Activated CD8-positive, alpha-beta T cell treated with anti-CD3 and anti-CD28 coated beads, Interleukin-2, amount 10 ng/mL, durations not matched to agents 7 days and 5 days (primary cell): Measurements from ENCODE around the gene MDM2. TPM values are rescaled to one million over a fixed set of nuclear protein-coding genes. Genes with fewer than 3 reads are reported as not detected.
"Not testable (repeated sequence)": the region's sequence is repeated elsewhere in the genome, so short reads cannot be mapped to it uniquely, and the experiment has no call there.

Experiments
- ATAC-seq: fragments of 150-1000 bp; cut with Tn5 transposase; one replicate; pipeline ENCODE4 v1.10.0; 2021; ENCODE audit warnings: moderate library complexity
- CTCF ChIA-PET: fragments of 350-600 bp; sonication (Branson Sonifier 250); formaldehyde crosslinking; loops from one replicate; lab custom pipeline; 2021; ENCODE audit warnings: antibody characterized with exemption; lab: Charles Lee
- POLR2A ChIA-PET: fragments of 350-600 bp; sonication (Branson Sonifier 250); formaldehyde crosslinking; loops from one replicate; lab custom pipeline; 2021; ENCODE audit warnings: antibody characterized with exemption; lab: Charles Lee
- DNase-seq: peaks from one replicate; pipeline ENCODE4 v3.0.0-alpha.2; 2020
- H3K27ac Mint-ChIP-seq: one replicate; pipeline ENCODE4 v1.8.0; 2021; ENCODE audit warnings: mild to moderate bottlenecking, mixed read lengths
- H3K27me3 Mint-ChIP-seq: one replicate; pipeline ENCODE4 v1.8.0; 2021; ENCODE audit warnings: low read depth, mixed read lengths
- H3K36me3 Mint-ChIP-seq: one replicate; pipeline ENCODE4 v1.8.0; 2021; ENCODE audit warnings: low read depth, mixed read lengths
- H3K4me1 Mint-ChIP-seq: one replicate; pipeline ENCODE4 v1.8.0; 2021; ENCODE audit warnings: low read depth, mixed read lengths
- H3K4me3 Mint-ChIP-seq: one replicate; pipeline ENCODE4 v1.8.0; 2021; ENCODE audit warnings: mild to moderate bottlenecking, mixed read lengths
- H3K9me3 Mint-ChIP-seq: one replicate; pipeline ENCODE4 v1.8.0; 2022; ENCODE audit warnings: mixed read lengths; ENCODE audit not compliant: insufficient read depth
- total RNA-seq, 2 experiments: library from RNA; stranded (reverse); gene quantifications; one replicate each; pipeline ENCODE4 v1.2.3, GENCODE V29; 2021

MDM2 gene
- total RNA-seq, 2 experiments from 2014 or later = 213 to 234 TPM

- DNase-seq, H3K27ac Mint-ChIP-seq, H3K9me3 Mint-ChIP-seq, H3K27me3 Mint-ChIP-seq, ATAC-seq, H3K4me3 Mint-ChIP-seq: not testable (repeated sequence)
- ChIA-PET POLR2A (interaction anchor here (1.3 to 2.0 kb wide), 2 partner anchors 8 to 11 kb away, joined by 3 to 15 read pairs; partner anchors contain the start of gene MDM2), CTCF (interaction anchor here (8.8 kb wide), 1 partner anchor 11 kb away, joined by 76 read pairs; no protein-coding TSS in a partner anchor)
- H3K4me1 Mint-ChIP-seq = peaks cover 39% of the 10 kb centered on the region
- H3K36me3 Mint-ChIP-seq = peaks cover 67% of the 10 kb centered on the region
Observed at GRCh38 chr12:68819481-68819880, 11.5 kb downstream of the MDM2 start.

GRCh38 chr12:68821357-68822188 is 13.6 kb downstream of the MDM2 start:
- Mint-ChIP-seq H3K4me3 (no peak overlapping the region), H3K27ac (peak overlapping the region; percentile 58), H3K36me3 (peaks cover 69% of the 10 kb centered on the region), H3K27me3 (no peaks in the 10 kb centered on the region), H3K9me3 (no peaks in the 10 kb centered on the region), H3K4me1 (peaks cover 30% of the 10 kb centered on the region)
- ChIA-PET CTCF (interaction anchor here (1.3 to 8.8 kb wide), 3 partner anchors 9 to 13 kb away, joined by 4 to 76 read pairs (median 12); partner anchors contain the start of gene MDM2), POLR2A (interaction anchor here (0.7 to 1.2 kb wide), 4 partner anchors 9 to 75 kb away, joined by 3 to 5 read pairs (median 4); no protein-coding TSS in a partner anchor)
- ATAC-seq (peak; percentile 28), DNase-seq (no peak)

DNA sequence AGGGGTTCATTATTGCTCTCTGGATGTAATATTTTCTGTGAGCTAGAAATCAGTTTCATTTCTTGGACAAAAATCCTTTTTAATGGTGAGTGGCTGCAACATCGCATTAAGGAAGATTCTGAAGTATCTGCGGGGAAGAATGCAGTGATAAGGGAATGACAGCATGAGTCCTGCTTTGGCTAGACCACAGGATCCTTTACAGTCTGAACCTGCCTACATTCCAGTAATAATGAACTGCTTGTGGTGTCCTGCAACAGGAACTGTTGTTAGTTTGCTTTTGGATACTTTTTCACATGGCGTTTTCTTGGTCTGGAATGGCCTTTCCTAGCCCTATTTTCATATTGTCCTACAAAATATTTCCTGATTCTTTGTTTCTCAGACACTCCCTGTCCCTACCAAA is 15.7 kb downstream of the MDM2 start:
- ATAC-seq = no peak
- H3K27ac Mint-ChIP-seq = no peak overlapping the region
- H3K36me3 Mint-ChIP-seq = peaks cover 73% of the 10 kb centered on the region
- peaks cover 25% of the 10 kb centered on the region for H3K4me1 Mint-ChIP-seq
- H3K4me3 Mint-ChIP-seq = no peak overlapping the region
- H3K27me3 Mint-ChIP-seq = no peaks in the 10 kb centered on the region
- ChIA-PET CTCF (interaction anchor here (0.7 kb wide), 1 partner anchor 13 kb away, joined by 3 read pairs; no protein-coding TSS in a partner anchor), POLR2A (interaction anchor here (0.6 kb wide), 2 partner anchors 16 to 440 kb away, joined by 3 read pairs; no protein-coding TSS in a partner anchor)
- no peaks in the 10 kb centered on the region for H3K9me3 Mint-ChIP-seq
- no peak for DNase-seq

DNA sequence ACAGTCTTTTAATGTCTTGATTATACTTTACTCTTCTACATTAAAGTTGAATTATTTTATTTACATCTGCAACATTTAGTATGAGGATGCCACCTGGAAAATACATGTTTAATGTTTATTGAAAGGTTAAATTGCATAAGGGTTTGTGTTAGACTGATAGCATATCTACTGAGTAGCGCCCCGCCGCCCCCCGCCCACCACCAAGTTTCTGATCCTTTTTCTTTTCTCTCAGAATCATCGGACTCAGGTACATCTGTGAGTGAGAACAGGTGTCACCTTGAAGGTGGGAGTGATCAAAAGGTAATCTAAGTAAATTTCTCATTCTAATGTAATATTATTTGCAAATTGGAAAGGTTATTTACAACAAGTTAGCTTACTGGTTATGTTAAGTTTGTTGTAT is 16.2 kb downstream of the MDM2 start:
- CTCF ChIA-PET = interaction anchor here (0.7 kb wide), 1 partner anchor 13 kb away, joined by 3 read pairs; no protein-coding TSS in a partner anchor
- H3K27me3 Mint-ChIP-seq = no peaks in the 10 kb centered on the region
- H3K4me1 Mint-ChIP-seq = peaks cover 22% of the 10 kb centered on the region
- peaks cover 72% of the 10 kb centered on the region for H3K36me3 Mint-ChIP-seq
- DNase-seq = no peak
- H3K27ac Mint-ChIP-seq = no peak overlapping the region
- H3K9me3 Mint-ChIP-seq = no peaks in the 10 kb centered on the region
- ATAC-seq = no peak
- H3K4me3 Mint-ChIP-seq = no peak overlapping the region
- POLR2A ChIA-PET = no interaction called here

DNA sequence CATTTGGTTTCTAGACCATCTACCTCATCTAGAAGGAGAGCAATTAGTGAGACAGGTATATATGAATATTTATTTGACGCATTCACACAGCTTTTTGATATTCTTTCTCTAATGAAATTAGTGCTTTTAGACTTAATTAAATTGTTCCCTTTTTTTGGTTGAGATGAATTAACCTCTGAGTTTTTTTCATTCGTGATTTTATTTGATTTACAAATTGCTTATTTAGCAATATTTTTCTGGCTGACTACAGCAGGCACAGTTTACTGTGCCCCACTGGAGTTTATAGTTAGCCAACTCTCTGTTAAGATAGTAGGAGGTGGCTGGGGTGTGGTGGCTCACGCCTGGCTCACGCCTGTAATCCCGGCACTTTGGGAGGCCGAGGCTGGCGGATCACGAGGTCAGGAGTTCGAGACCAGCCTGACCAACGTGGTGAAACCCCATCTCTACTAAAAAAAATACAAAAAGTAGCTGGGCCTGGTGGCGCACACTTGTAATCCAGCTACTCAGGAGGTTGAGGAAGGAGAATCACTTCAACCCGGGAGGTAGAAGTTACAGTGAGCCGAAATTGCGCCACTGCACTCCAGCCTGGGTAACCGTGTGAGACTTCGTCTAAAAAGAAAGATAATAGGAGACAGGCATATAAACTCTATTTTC is 16.7 kb downstream of the MDM2 start:
- peaks cover 20% of the 10 kb centered on the region for H3K4me1 Mint-ChIP-seq
- no peaks in the 10 kb centered on the region for H3K9me3 Mint-ChIP-seq
- H3K27ac Mint-ChIP-seq = no peak overlapping the region
- no peak overlapping the region for H3K4me3 Mint-ChIP-seq
- peaks cover 71% of the 10 kb centered on the region for H3K36me3 Mint-ChIP-seq
- POLR2A ChIA-PET = no interaction called here
- H3K27me3 Mint-ChIP-seq = no peaks in the 10 kb centered on the region
- ATAC-seq = no peak
- CTCF ChIA-PET = interaction anchor here (0.7 kb wide), 1 partner anchor 12 kb away, joined by 3 read pairs; no protein-coding TSS in a partner anchor
- DNase-seq = no peak

DNA sequence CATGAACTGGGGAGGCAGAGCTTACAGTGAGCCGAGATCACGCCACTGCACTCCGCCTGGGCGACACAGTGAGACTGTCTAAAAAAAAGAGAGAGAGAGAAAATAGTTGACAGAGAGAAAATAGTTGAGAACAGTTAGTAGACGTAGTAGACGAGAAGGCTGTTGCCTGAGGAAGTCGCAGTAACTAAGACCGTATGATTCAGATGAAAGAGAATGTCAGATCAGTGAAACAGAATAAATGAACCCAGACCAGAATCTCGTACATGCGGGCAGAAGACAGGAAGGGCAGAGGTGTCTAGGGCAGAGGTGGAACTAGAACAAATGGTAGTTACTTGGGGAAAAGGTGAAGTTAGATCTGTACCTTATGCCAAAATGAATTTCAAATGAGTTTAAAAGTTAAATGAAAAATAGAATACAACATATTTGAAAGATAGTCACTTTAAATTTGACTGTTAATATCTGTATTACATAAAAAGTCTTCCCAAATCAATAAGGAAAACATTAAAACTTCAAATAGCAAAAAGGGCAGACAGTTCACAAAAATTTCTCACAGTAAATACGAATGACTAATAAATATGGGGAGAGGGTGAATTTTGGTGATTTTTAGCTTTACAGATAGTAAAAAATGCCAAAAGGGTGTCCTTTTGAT is 17.7 kb downstream of the MDM2 start:
- Mint-ChIP-seq H3K27ac (no peak overlapping the region), H3K9me3 (no peaks in the 10 kb centered on the region), H3K27me3 (no peaks in the 10 kb centered on the region), H3K4me1 (peaks cover 22% of the 10 kb centered on the region), H3K36me3 (peaks cover 68% of the 10 kb centered on the region), H3K4me3 (no peak overlapping the region)
- DNase-seq (no peak), ATAC-seq (no peak)
- ChIA-PET POLR2A (no interaction called here), CTCF (no interaction called here)

- Mint-ChIP-seq H3K27me3 (no peaks in the 10 kb centered on the region), H3K36me3 (peaks cover 65% of the 10 kb centered on the region), H3K4me3 (no peak overlapping the region), H3K9me3 (no peaks in the 10 kb centered on the region), H3K4me1 (peaks cover 15% of the 10 kb centered on the region), H3K27ac (no peak overlapping the region)
- ChIA-PET CTCF (interaction anchor here (0.7 to 1.7 kb wide), 2 partner anchors 15 to 20 kb away, joined by 3 to 5 read pairs; partner anchors contain the start of gene MDM2), POLR2A (interaction anchor here (0.6 to 1.0 kb wide), 6 partner anchors 9 to 757 kb away, joined by 3 to 5 read pairs (median 3); partner anchors contain the start of genes CCT2 and MDM2)
- DNase-seq = no peak
- no peak for ATAC-seq
Observed at GRCh38 chr12:68827895-68828671, 20.1 kb downstream of the MDM2 start.

GRCh38 chr12:68828672-68829068 is 20.7 kb downstream of the MDM2 start:
- H3K27me3 Mint-ChIP-seq = no peaks in the 10 kb centered on the region
- peaks cover 10% of the 10 kb centered on the region for H3K4me1 Mint-ChIP-seq
- peaks cover 62% of the 10 kb centered on the region for H3K36me3 Mint-ChIP-seq
- H3K27ac Mint-ChIP-seq = no peak overlapping the region
- no peak overlapping the region for H3K4me3 Mint-ChIP-seq
- no peak for ATAC-seq
- POLR2A ChIA-PET = interaction anchor here (0.6 to 1.0 kb wide), 4 partner anchors 8 to 757 kb away, joined by 3 to 5 read pairs (median 3); partner anchors contain the start of genes CCT2 and MDM2
- CTCF ChIA-PET = interaction anchor here (0.7 to 1.7 kb wide), 2 partner anchors 16 to 21 kb away, joined by 3 to 5 read pairs; partner anchors contain the start of gene MDM2
- no peaks in the 10 kb centered on the region for H3K9me3 Mint-ChIP-seq
- no peak for DNase-seq

DNA sequence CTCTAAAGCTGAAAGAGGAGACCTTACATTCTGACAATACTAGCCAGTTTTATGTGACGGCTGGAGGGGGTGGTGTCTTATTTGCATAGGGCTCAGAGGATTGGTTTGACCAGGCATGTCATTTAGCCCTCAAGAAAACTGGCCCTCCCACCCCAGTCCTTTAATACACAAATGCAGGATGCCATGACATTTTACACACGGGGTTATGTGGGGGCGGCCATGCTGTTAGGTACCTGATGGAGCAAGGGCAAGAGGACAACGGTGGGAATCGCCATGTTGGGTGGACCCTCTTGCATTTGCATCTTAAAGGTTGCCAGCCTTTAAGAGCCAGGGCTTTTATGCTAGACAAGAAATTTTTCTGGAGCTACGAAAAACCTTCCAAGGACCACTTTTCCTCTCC is 23.3 kb downstream of the MDM2 start:
- no peak for ATAC-seq
- ChIA-PET CTCF (interaction anchor here (1.0 to 3.4 kb wide), 5 partner anchors 12 to 421 kb away, joined by 3 to 76 read pairs (median 4); no protein-coding TSS in a partner anchor), POLR2A (interaction anchor here (1.4 kb wide), 1 partner anchor 10 kb away, joined by 3 read pairs; no protein-coding TSS in a partner anchor)
- Mint-ChIP-seq H3K4me3 (no peak overlapping the region), H3K9me3 (no peaks in the 10 kb centered on the region), H3K27ac (no peak overlapping the region), H3K36me3 (peaks cover 54% of the 10 kb centered on the region), H3K4me1 (peaks cover 9% of the 10 kb centered on the region), H3K27me3 (no peaks in the 10 kb centered on the region)
- no peak for DNase-seq

DNA sequence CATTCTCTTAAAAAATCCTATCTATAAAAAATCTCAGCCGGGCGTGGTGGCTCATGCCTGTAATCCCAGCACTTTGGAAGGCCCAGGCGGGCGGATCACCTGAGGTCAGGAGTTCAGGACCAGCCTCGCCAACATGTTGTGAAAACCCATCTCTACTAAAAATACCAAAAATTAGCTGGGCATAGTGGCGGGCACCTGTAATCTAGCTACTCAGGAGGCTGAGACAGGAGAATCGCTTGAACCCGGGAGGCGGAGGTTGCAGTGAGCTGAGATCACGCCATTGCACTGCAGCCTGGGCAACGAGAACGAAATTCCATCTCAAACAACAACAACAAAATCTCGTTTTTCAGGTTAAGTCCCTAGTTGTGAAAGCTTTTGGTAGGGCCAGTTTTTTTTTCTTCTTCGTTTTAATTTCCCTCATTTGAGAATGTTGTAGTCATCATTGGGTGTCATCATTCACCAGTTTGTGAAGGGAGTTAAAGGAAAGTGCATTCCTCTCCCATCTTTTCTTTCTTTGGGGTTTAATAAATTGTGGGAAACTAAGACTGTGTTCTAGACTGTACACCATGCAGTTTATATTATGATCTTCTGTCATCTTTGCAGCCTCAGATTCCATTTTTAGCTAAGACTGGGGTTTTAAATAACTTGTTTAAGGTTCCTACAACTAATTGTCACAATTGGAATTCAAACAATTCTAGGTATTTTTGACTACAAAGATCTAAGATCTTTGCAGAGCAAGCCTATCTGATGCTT is 23.9 kb downstream of the MDM2 start:
- Mint-ChIP-seq H3K27me3 (no peaks in the 10 kb centered on the region), H3K4me3 (no peak overlapping the region), H3K36me3 (peaks cover 55% of the 10 kb centered on the region), H3K4me1 (peaks cover 9% of the 10 kb centered on the region), H3K9me3 (no peaks in the 10 kb centered on the region), H3K27ac (no peak overlapping the region)
- ChIA-PET POLR2A (no interaction called here), CTCF (interaction anchor here (1.2 to 3.4 kb wide), 3 partner anchors 12 to 20 kb away, joined by 3 to 76 read pairs (median 22); no protein-coding TSS in a partner anchor)
- no peak for DNase-seq
- ATAC-seq = no peak
